BJ (cell line): ENCODE measurements around the gene GPD1L. TPM values are rescaled to one million over a fixed set of nuclear protein-coding genes. Genes with fewer than 3 reads are reported as not detected.

Source experiments
- CTCF ChIA-PET: fragments of 350-600 bp; formaldehyde crosslinking; extraction: SDS; loops from one replicate; lab custom pipeline; 2021; ENCODE audit warnings: antibody characterized with exemption, inconsistent platforms; lab: Yijun Ruan, JAX
- POLR2A ChIA-PET: fragments of 300-600 bp; sonication (Branson Sonifier 250); formaldehyde crosslinking; extraction: SDS; loops from one replicate; lab custom pipeline; 2021; ENCODE audit warnings: antibody characterized with exemption; lab: Charles Lee
- DNase-seq: peaks from one replicate; pipeline ENCODE4 v3.0.0-alpha.2; 2011; ENCODE audit warnings: low read depth
- H3K27me3 ChIP-seq: 2 replicates; pipeline ENCODE4 v1.6.0; 2011; ENCODE audit warnings: low read length; ENCODE audit not compliant: control insufficient read depth, insufficient read depth
- H3K36me3 ChIP-seq: 2 replicates; pipeline ENCODE4 v1.5.1; 2011; ENCODE audit warnings: low read length; ENCODE audit not compliant: control insufficient read depth, insufficient read depth
- H3K4me3 ChIP-seq: 2 replicates; pipeline ENCODE4 v1.5.1; 2011; ENCODE audit warnings: low read depth, mild to moderate bottlenecking, control low read depth, low read length
- CTCF ChIP-seq: IDR thresholded peaks from 2 replicates; pipeline ENCODE4 v1.5.1; 2011; ENCODE audit warnings: low read depth, mild to moderate bottlenecking, control low read depth, inconsistent platforms, low read length, moderate library complexity; ENCODE audit not compliant: insufficient read depth
- polyA plus RNA-seq: library from polyadenylated mRNA; depleted of rRNA; stranded (reverse); fragments of >200 nt; gene quantifications from 2 replicates; pipeline ENCODE4 v1.2.3, GENCODE V29; 2011

Gene GPD1L
- polyA plus RNA-seq, 1 experiment = 4.2 TPM

- TF ChIP-seq CTCF = no peak
- ChIA-PET CTCF (no interaction called here), POLR2A (no interaction called here)
- no peak for DNase-seq
- H3K36me3 ChIP-seq = no peaks in the 10 kb centered on the region
- H3K4me3 ChIP-seq = no peak overlapping the region
- H3K27me3 ChIP-seq = no peaks in the 10 kb centered on the region
Measured at GRCh38 chr3:32118215-32118614, 11.8 kb downstream of the GPD1L start.

GRCh38 chr3:32120471-32120870, 14.1 kb downstream of the GPD1L start:
- no peak for TF ChIP-seq CTCF
- no peak overlapping the region for H3K4me3 ChIP-seq
- ChIA-PET CTCF (no interaction called here), POLR2A (no interaction called here)
- no peaks in the 10 kb centered on the region for H3K27me3 ChIP-seq
- DNase-seq = no peak
- H3K36me3 ChIP-seq = no peaks in the 10 kb centered on the region

GRCh38 chr3:32121137-32121536, 14.7 kb downstream of the GPD1L start:
- POLR2A ChIA-PET = no interaction called here
- CTCF ChIA-PET = no interaction called here
- Histone ChIP-seq H3K4me3 (no peak overlapping the region), H3K27me3 (no peaks in the 10 kb centered on the region), H3K36me3 (no peaks in the 10 kb centered on the region)
- TF ChIP-seq CTCF = no peak
- no peak for DNase-seq

GRCh38 chr3:32123620-32124019, 17.2 kb downstream of the GPD1L start:
- DNase-seq = no peak
- no peaks in the 10 kb centered on the region for H3K36me3 ChIP-seq
- H3K4me3 ChIP-seq = no peak overlapping the region
- H3K27me3 ChIP-seq = no peaks in the 10 kb centered on the region
- ChIA-PET CTCF (no interaction called here), POLR2A (no interaction called here)
- no peak for TF ChIP-seq CTCF

- no peak for TF ChIP-seq CTCF
- H3K36me3 ChIP-seq = no peaks in the 10 kb centered on the region
- ChIA-PET CTCF (no interaction called here), POLR2A (no interaction called here)
- H3K4me3 ChIP-seq = no peak overlapping the region
- H3K27me3 ChIP-seq = no peaks in the 10 kb centered on the region
- no peak for DNase-seq
Measured at GRCh38 chr3:32125012-32125411, 18.6 kb downstream of the GPD1L start.
